Measurements from ENCODE around the gene ZNF655. TPM values are rescaled to one million over a fixed set of nuclear protein-coding genes. Genes with fewer than 3 reads are reported as not detected.

ZNF655 gene
- total and polyA plus RNA-seq, 8 donors, result 33.0 to 162 (median 74.1) TPM

DNA sequence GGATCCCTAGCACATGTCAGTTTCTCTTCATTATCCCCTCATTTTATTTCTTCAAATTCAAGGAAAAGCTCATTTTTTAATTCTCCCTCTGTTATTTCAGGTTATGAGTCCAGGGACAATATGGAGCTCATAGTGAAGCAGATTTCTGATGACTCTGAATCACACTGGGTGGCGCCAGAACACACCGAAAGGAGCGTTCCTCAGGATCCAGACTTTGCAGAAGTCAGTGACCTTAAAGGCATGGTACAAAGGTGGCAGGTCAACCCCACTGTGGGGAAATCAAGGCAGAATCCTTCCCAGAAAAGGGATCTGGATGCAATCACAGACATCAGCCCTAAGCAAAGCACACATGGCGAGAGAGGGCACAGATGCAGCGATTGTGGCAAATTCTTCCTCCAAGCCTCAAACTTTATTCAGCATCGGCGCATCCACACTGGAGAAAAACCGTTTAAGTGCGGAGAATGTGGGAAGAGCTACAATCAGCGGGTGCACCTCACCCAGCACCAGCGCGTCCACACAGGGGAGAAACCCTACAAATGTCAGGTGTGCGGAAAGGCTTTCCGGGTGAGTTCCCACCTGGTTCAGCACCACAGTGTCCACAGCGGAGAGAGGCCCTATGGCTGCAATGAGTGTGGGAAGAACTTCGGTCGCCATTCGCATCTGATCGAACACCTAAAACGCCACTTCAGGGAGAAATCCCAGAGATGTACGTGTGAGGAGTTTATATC lies 32.6 kb upstream of the ZNF655 start:
- WGBS, 5 donors, result 94 to 99% (median 96%) methylated on average over 21 of the region's 21 CpGs
- peak in 1 of 2 donors; percentile 32 for DNase-seq

DNA sequence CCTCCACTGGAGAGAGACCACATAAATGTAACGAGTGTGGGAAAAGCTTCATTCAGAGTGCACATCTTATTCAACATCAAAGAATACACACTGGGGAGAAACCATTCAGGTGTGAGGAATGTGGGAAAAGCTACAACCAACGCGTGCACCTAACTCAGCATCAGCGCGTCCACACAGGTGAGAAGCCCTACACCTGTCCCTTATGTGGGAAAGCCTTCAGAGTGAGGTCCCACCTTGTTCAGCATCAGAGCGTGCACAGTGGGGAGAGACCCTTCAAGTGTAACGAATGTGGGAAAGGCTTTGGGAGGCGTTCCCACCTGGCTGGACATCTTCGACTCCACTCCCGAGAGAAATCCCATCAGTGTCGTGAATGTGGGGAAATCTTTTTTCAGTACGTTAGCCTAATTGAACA lies 27.1 kb upstream of the ZNF655 start:
- H3K4me1 ChIP-seq, result no peaks in the 10 kb centered on the region
- no peak overlapping the region for H3K27ac ChIP-seq
- DNase-seq, result no peak
- H3K9me3 ChIP-seq, result peaks cover 31 to 82% (median 67%) of the 10 kb centered on the region in 4 donors
- intact Hi-C loops (cut with DNase I; ENCODE audit: low total_unique reads), result no loop called here
- H3K4me3 ChIP-seq, result no peak overlapping the region
- WGBS, 5 donors, result 97 to 99% (median 99%) methylated on average over 12 of the region's 12 CpGs
- TF ChIP-seq, protein P1, sequence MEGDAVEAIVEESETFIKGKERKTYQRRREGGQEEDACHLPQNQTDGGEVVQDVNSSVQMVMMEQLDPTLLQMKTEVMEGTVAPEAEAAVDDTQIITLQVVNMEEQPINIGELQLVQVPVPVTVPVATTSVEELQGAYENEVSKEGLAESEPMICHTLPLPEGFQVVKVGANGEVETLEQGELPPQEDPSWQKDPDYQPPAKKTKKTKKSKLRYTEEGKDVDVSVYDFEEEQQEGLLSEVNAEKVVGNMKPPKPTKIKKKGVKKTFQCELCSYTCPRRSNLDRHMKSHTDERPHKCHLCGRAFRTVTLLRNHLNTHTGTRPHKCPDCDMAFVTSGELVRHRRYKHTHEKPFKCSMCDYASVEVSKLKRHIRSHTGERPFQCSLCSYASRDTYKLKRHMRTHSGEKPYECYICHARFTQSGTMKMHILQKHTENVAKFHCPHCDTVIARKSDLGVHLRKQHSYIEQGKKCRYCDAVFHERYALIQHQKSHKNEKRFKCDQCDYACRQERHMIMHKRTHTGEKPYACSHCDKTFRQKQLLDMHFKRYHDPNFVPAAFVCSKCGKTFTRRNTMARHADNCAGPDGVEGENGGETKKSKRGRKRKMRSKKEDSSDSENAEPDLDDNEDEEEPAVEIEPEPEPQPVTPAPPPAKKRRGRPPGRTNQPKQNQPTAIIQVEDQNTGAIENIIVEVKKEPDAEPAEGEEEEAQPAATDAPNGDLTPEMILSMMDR (IDR thresholded peaks at IDR 0.05), result no peak
- TF ChIP-seq EP300 (IDR thresholded peaks at IDR 0.05) (no peak), POLR2AphosphoS5 (IDR thresholded peaks at IDR 0.05) (no peak), POLR2A (IDR thresholded peaks at IDR 0.05) (no peak)
- H3K36me3 ChIP-seq, result peaks cover 49 to 81% (median 74%) of the 10 kb centered on the region in 4 donors
- no peaks in the 10 kb centered on the region for H3K27me3 ChIP-seq

More for the DNA sequence above, 32.6 kb upstream of the ZNF655 start:
- peaks cover 46 to 100% (median 94%) of the 10 kb centered on the region in 4 donors for H3K36me3 ChIP-seq
- no peaks in the 10 kb centered on the region for H3K4me1 ChIP-seq
- no peak overlapping the region for H3K4me3 ChIP-seq
- no peak overlapping the region for H3K27ac ChIP-seq
- H3K9me3 ChIP-seq, result peaks cover 8 to 29% (median 21%) of the 10 kb centered on the region in 4 donors
- no peaks in the 10 kb centered on the region for H3K27me3 ChIP-seq
- intact Hi-C loops (cut with DNase I; ENCODE audit: low total_unique reads), result no loop called here
- TF ChIP-seq POLR2AphosphoS5 (IDR thresholded peaks at IDR 0.05) (no peak), POLR2A (IDR thresholded peaks at IDR 0.05) (no peak), EP300 (IDR thresholded peaks at IDR 0.05) (no peak)
- TF ChIP-seq, protein P1 (IDR thresholded peaks at IDR 0.05), result no peak

DNA sequence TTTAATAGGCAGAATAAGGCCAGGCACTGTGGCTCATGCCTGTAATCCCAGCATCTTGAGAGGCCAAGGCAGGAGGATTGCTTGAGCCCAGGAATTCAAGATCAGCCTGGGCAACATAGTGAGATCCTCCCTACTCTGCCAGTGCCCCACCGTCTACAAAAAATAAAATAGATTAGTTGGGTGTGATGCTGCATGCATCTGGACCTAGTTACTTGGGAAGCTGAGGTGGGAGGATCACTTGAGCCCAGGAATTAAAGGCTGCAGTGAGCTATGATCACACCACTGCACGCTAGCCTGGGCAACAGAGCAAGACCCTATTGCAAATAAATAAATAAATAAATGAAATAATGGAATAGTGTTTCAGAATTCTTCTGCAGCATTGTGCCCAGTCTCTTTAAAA lies 22.8 kb upstream of the ZNF655 start:
- H3K36me3 ChIP-seq, result peaks cover 17 to 38% (median 33%) of the 10 kb centered on the region in 4 donors
- TF ChIP-seq POLR2A (IDR thresholded peaks at IDR 0.05) (no peak), EP300 (IDR thresholded peaks at IDR 0.05) (no peak)
- TF ChIP-seq, protein P1 (IDR thresholded peaks at IDR 0.05), result no peak
- H3K4me3 ChIP-seq, result no peak overlapping the region
- peaks cover 31 to 98% (median 72%) of the 10 kb centered on the region in 4 donors for H3K9me3 ChIP-seq
- no peak for DNase-seq
- no peaks in the 10 kb centered on the region for H3K27me3 ChIP-seq
- no peaks in the 10 kb centered on the region for H3K4me1 ChIP-seq
- H3K27ac ChIP-seq, result no peak overlapping the region
- WGBS, 5 donors, result 96 to 100% (median 97%) methylated on average over 2 of the region's 2 CpGs
- intact Hi-C loops (cut with DNase I; ENCODE audit: low total_unique reads), result no loop called here

DNA sequence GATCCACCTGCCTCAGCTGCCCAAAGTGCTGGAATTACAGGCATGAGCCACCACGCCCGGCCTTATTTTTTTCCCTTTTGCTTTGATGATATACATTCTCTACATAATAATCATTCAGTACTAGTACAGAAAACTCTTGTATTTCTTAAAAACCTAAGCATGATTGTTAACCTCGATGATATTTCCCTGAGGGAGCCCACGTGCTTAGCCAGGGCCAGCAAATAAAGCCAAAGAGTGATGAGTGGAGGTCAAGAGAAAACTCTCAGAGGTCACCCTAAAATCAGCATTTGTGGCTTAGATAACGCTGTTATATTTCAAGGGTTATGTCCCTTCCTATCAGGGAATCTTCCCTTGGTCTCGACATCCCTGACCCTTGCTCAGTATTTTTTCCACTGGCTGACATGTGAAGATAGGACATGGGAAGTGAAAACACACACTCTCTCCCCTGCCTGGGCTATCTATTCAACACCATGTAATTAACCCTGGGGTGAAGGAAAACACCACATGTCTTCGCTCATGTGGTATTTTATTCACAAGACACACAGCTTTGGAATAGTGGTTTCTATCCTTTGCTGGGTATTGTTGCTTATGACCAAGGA lies 19.1 kb upstream of the ZNF655 start:
- Histone ChIP-seq H3K9me3 (peaks cover 7 to 95% (median 70%) of the 10 kb centered on the region in 4 donors), H3K27ac (no peak overlapping the region), H3K27me3 (no peaks in the 10 kb centered on the region), H3K4me1 (no peaks in the 10 kb centered on the region), H3K36me3 (peaks cover 0 to 9% (median 3%) of the 10 kb centered on the region in 4 donors), H3K4me3 (no peak overlapping the region)
- intact Hi-C loops (cut with DNase I; ENCODE audit: low total_unique reads), result no loop called here
- TF ChIP-seq POLR2AphosphoS5 (IDR thresholded peaks at IDR 0.05) (no peak), EP300 (IDR thresholded peaks at IDR 0.05) (no peak), POLR2A (IDR thresholded peaks at IDR 0.05) (no peak)
- TF ChIP-seq, protein P1 (IDR thresholded peaks at IDR 0.05), result no peak
- 77 to 84% (median 82%) methylated on average over 7 of the region's 7 CpGs for WGBS, 5 donors
- no peak for DNase-seq
